Spleen (tissue), 7 donors: ENCODE results near the gene SCNM1.

Experiments used
- CTCF ChIP-seq, 11 experiments: fragments of 200-600 bp in 7 of 11; fragments of 450-650 bp in 4 of 11; sonication (generic) in 4 of 11; IDR thresholded peaks in 8 of 11; conservative IDR thresholded peaks in 3 of 11; 1 replicate in 7 of 11; 2 replicates in 4 of 11; pipeline versions ENCODE4 v1.4.0 to v1.8.0; 2016 to 2021; ENCODE audit warnings: antibody characterized with exemption in 11 of 11, inconsistent platforms in 4 of 11, mild to moderate bottlenecking in 1 of 11
- POLR2AphosphoS5 ChIP-seq, 3 donors: sonication (generic); formaldehyde crosslinking; IDR thresholded peaks; one replicate each; pipeline ENCODE4 v1.5.1; 2017; ENCODE audit warnings: antibody characterized with exemption in 3 of 3
- donor health status: DM: no; HTN: no; CAD: no; lungs with moderate emphysema.
- donor health status: DM: no; HTN: no; CAD: no.
- donor health status: DM: no; HTN: no; CAD: no.

- TF ChIP-seq CTCF (IDR thresholded peaks at IDR 0.05 in 8 of 11, conservative IDR thresholded peaks at IDR 0.05 in 3 of 11) = peak in 2 of 11 experiments; percentile 7 to 13
- peak in 2 of 3 donors; percentile 69 to 79 for TF ChIP-seq POLR2AphosphoS5 (IDR thresholded peaks at IDR 0.05)
These were observed 8.8 kb upstream of the SCNM1 start for GRCh38 chr1:151157067-151157531.
